ENCODE measurements around the gene PMEL. TPM values are rescaled to one million over a fixed set of nuclear protein-coding genes. Genes with fewer than 3 reads are reported as not detected.
A peak's percentile ranks its signal among the peaks of the same experiment; 100 is the strongest.

PMEL gene
- total RNA-seq, 1 donor from 2014 or later = 1.0 TPM

DNA sequence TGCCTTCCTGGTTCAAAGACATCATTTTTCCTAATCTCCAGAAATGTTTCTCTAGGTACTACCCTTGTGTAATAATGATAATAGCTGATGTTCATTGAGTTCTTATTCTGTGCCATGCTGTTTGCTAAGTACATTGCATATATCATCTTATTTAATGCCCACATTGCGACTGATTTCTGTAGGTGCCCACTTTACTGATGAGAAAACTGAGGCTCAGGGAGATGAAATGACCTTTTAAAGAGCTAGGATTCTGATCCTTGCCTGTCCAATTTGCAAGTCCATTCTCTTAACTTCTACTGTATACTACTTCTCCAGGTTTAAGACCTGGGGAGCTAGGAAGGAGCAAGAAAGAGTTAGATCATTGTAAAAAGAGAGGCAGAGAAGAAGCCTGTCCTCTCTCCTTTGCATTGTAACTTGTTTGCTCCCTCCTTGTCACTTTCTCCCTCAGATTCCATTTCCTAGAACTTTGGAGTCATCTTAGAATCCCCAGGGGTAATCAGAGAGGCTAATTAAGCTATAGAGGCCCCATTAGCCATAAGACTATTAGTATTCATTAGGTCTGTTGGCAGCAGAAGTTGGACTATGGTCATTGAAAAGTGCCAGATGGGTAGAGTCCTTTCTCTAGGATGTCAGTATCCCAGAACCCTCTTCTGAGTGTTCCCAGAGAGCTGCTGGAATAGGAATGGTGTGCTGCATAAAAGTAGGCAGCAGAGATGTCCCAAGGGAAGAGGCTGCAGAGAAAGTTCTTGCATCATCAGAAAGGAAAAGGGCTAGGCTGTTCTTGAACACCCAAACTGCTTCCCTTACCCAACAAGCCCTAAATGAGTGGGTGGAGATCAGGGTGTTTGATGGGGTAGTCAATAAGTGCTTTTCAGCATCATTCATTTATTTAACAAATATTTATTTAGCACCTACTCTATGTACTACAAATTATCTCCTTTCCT is 31.8 kb downstream of the PMEL start:
- H3K9me3 Mint-ChIP-seq (ENCODE audit: unreplicated experiment) = no peaks in the 10 kb centered on the region
- TF ChIP-seq CTCF (IDR thresholded peaks at IDR 0.05) = no peak
- no peak for DNase-seq (ENCODE audit: extremely low spot score, unreplicated experiment)
- H3K27ac Mint-ChIP-seq (ENCODE audit: unreplicated experiment) = peak overlapping the region; percentile 99
- H3K4me3 Mint-ChIP-seq (ENCODE audit: unreplicated experiment) = no peak overlapping the region
- peaks cover 2% of the 10 kb centered on the region for H3K36me3 Mint-ChIP-seq (ENCODE audit: unreplicated experiment)
- H3K27me3 Mint-ChIP-seq (ENCODE audit: unreplicated experiment) = no peaks in the 10 kb centered on the region
- peaks cover 38% of the 10 kb centered on the region for H3K4me1 Mint-ChIP-seq (ENCODE audit: unreplicated experiment)

- peaks cover 40% of the 10 kb centered on the region for H3K4me1 Mint-ChIP-seq (ENCODE audit: unreplicated experiment)
- DNase-seq (ENCODE audit: extremely low spot score, unreplicated experiment) = no peak
- peaks cover 2% of the 10 kb centered on the region for H3K36me3 Mint-ChIP-seq (ENCODE audit: unreplicated experiment)
These were observed 32.6 kb downstream of the PMEL start for GRCh38 chr12:55933169-55933798.

GRCh38 chr12:55932551-55932910 is 33.3 kb downstream of the PMEL start:
- no peak for DNase-seq (ENCODE audit: extremely low spot score, unreplicated experiment)
- H3K36me3 Mint-ChIP-seq (ENCODE audit: unreplicated experiment) = peaks cover 2% of the 10 kb centered on the region
- H3K27ac Mint-ChIP-seq (ENCODE audit: unreplicated experiment) = peak overlapping the region; percentile 99
- no peak for TF ChIP-seq CTCF (IDR thresholded peaks at IDR 0.05)
- H3K4me1 Mint-ChIP-seq (ENCODE audit: unreplicated experiment) = peaks cover 44% of the 10 kb centered on the region
- no peaks in the 10 kb centered on the region for H3K9me3 Mint-ChIP-seq (ENCODE audit: unreplicated experiment)
- no peaks in the 10 kb centered on the region for H3K27me3 Mint-ChIP-seq (ENCODE audit: unreplicated experiment)
- peak overlapping the region; percentile 93 for H3K4me3 Mint-ChIP-seq (ENCODE audit: unreplicated experiment)

More at GRCh38 chr12:55933169-55933798, 32.6 kb downstream of the PMEL start:
- Mint-ChIP-seq H3K27me3 (ENCODE audit: unreplicated experiment) (no peaks in the 10 kb centered on the region), H3K27ac (ENCODE audit: unreplicated experiment) (peak overlapping the region; percentile 99), H3K9me3 (ENCODE audit: unreplicated experiment) (no peaks in the 10 kb centered on the region), H3K4me3 (ENCODE audit: unreplicated experiment) (peak overlapping the region; percentile 93)
- TF ChIP-seq CTCF (IDR thresholded peaks at IDR 0.05) = no peak

GRCh38 chr12:55931780-55932550 is 33.9 kb downstream of the PMEL start:
- no peaks in the 10 kb centered on the region for H3K9me3 Mint-ChIP-seq (ENCODE audit: unreplicated experiment)
- H3K4me1 Mint-ChIP-seq (ENCODE audit: unreplicated experiment) = peaks cover 44% of the 10 kb centered on the region
- TF ChIP-seq CTCF (IDR thresholded peaks at IDR 0.05) = no peak
- H3K4me3 Mint-ChIP-seq (ENCODE audit: unreplicated experiment) = peak overlapping the region; percentile 93
- H3K27me3 Mint-ChIP-seq (ENCODE audit: unreplicated experiment) = no peaks in the 10 kb centered on the region
- peak; percentile 86 for DNase-seq (ENCODE audit: extremely low spot score, unreplicated experiment)
- peaks cover under 1% of the 10 kb centered on the region for H3K36me3 Mint-ChIP-seq (ENCODE audit: unreplicated experiment)
- peak overlapping the region; percentile 99 for H3K27ac Mint-ChIP-seq (ENCODE audit: unreplicated experiment)
